Hepatocyte (in vitro differentiated cells): ENCODE data around the gene CABP1.

ENCODE experiments used
- EZH2 ChIP-seq: fragments of 200-600 bp; sonication (generic); IDR thresholded peaks from 2 replicates; pipeline ENCODE4 v1.6.1; 2016; ENCODE audit warnings: antibody characterized with exemption, mild to moderate bottlenecking, borderline replicate concordance
- EZH2phosphoT487 ChIP-seq: fragments of 200-600 bp; sonication (generic); IDR thresholded peaks from one replicate; pipeline ENCODE4 v1.6.1; 2018; ENCODE audit warnings: antibody characterized with exemption, mild to moderate bottlenecking, low read depth, moderate library complexity; ENCODE audit not compliant: unreplicated experiment, severe bottlenecking
- TF ChIP-seq, protein P1 (sequence below): fragments of 200-600 bp; sonication (generic); IDR thresholded peaks from 2 replicates; pipeline ENCODE4 v1.5.1; 2016; ENCODE audit warnings: antibody characterized with exemption, mild to moderate bottlenecking; ENCODE audit not compliant: poor library complexity

DNA sequence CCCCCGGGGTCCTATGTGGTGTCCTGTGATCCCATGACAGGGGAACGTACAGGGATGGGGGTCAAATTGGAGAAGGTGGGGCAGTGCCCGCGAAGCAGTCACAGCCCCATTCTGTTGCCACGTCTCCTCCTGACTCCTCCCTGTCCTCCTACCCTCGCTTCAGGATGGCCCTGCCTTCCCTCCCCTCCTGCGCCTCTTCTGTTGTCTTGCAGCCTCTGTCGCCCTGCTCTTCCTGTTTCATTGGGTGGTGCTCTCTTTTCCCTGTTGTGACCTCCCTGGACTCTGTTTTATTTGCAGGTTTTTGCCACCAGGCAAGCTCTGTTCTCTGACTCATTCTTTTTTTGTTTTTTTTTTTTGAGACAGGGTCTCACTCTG is 18.7 kb downstream of the CABP1 start:
- TF ChIP-seq, protein P1, sequence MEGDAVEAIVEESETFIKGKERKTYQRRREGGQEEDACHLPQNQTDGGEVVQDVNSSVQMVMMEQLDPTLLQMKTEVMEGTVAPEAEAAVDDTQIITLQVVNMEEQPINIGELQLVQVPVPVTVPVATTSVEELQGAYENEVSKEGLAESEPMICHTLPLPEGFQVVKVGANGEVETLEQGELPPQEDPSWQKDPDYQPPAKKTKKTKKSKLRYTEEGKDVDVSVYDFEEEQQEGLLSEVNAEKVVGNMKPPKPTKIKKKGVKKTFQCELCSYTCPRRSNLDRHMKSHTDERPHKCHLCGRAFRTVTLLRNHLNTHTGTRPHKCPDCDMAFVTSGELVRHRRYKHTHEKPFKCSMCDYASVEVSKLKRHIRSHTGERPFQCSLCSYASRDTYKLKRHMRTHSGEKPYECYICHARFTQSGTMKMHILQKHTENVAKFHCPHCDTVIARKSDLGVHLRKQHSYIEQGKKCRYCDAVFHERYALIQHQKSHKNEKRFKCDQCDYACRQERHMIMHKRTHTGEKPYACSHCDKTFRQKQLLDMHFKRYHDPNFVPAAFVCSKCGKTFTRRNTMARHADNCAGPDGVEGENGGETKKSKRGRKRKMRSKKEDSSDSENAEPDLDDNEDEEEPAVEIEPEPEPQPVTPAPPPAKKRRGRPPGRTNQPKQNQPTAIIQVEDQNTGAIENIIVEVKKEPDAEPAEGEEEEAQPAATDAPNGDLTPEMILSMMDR: no peak
- TF ChIP-seq EZH2: no peak
- TF ChIP-seq EZH2phosphoT487: no peak
